Breast epithelium (tissue), 4 donors: Measurements from ENCODE around the gene PUM1. TPM values are rescaled to one million over a fixed set of nuclear protein-coding genes. Genes with fewer than 3 reads are reported as not detected.
A peak's percentile ranks its signal among the peaks of the same experiment; 100 is the strongest.

Source experiments
- DNase-seq, 2 donors: peaks; one replicate each; pipeline ENCODE4 v3.0.0-alpha.2; 2019; ENCODE audit warnings: low spot score in 2 of 2
- H3K27ac ChIP-seq, 2 donors: fragments of 200-600 bp; sonication (generic) in 1 of 2; one replicate each; pipeline ENCODE4 v1.5.1; 2016 to 2019; ENCODE audit warnings: mild to moderate bottlenecking in 1 of 2
- H3K27me3 ChIP-seq, 2 donors: fragments of 200-600 bp; sonication (generic) in 1 of 2; one replicate each; pipeline versions ENCODE4 v1.5.1 to v1.6.0; 2017 to 2019; ENCODE audit warnings: control low read depth in 1 of 2, mild to moderate bottlenecking in 1 of 2
- H3K36me3 ChIP-seq: fragments of 200-600 bp; one replicate; pipeline ENCODE4 v1.5.1; 2019
- H3K4me1 ChIP-seq, 2 donors: fragments of 200-600 bp; sonication (generic); one replicate each; pipeline ENCODE4 v1.5.1; 2016 to 2019; ENCODE audit warnings: control low read depth in 1 of 2
- H3K4me3 ChIP-seq, 3 donors: fragments of 200-600 bp; sonication (generic); 1 replicate in 2 of 3; 2 replicates in 1 of 3; pipeline ENCODE4 v1.5.1; 2016 to 2019; ENCODE audit warnings: mild to moderate bottlenecking in 3 of 3, moderate library complexity in 2 of 3
- H3K9me3 ChIP-seq, 2 donors: fragments of 200-600 bp; sonication (generic) in 1 of 2; one replicate each; pipeline ENCODE4 v1.5.1; 2016 to 2019; ENCODE audit warnings: control low read depth in 1 of 2
- CTCF ChIP-seq, 3 donors: fragments of 450-650 bp; IDR thresholded peaks; one replicate each; pipeline ENCODE4 v1.5.1; 2016 to 2017; ENCODE audit warnings: antibody characterized with exemption in 3 of 3, mild to moderate bottlenecking in 3 of 3, moderate library complexity in 3 of 3
- POLR2A ChIP-seq: fragments of 450-650 bp; IDR thresholded peaks from one replicate; pipeline ENCODE4 v1.6.1; 2016; ENCODE audit warnings: antibody characterized with exemption, mild to moderate bottlenecking, moderate library complexity
- POLR2AphosphoS5 ChIP-seq, 3 donors: sonication (generic); formaldehyde crosslinking; IDR thresholded peaks; one replicate each; pipeline ENCODE4 v1.6.1; 2017; ENCODE audit warnings: antibody characterized with exemption in 3 of 3
- intact Hi-C: fragments of 100-400 bp; cut with DNase I; formaldehyde crosslinking; loops from one replicate; pipeline ENCODE4 v1.15.1; 2023; ENCODE audit warnings: low total_unique reads
- total RNA-seq, 3 donors: library from RNA; depleted of rRNA; stranded (reverse); fragments of >200 nt; gene quantifications; one replicate each; pipeline ENCODE4 v1.1.0, GENCODE V29; 2016

The PUM1 gene
- total RNA-seq, 3 donors from 2014 or later: 93.8 to 149 (median 116) TPM

- intact Hi-C loops: no loop called here
- TF ChIP-seq POLR2A: no peak
- TF ChIP-seq POLR2AphosphoS5 (IDR thresholded peaks at IDR 0.05): no peak
- no peak for TF ChIP-seq CTCF (IDR thresholded peaks at IDR 0.05)
- Histone ChIP-seq H3K4me3 (no peak overlapping the region), H3K9me3 (no peaks in the 10 kb centered on the region), H3K27me3 (no peaks in the 10 kb centered on the region), H3K4me1 (peaks cover 0 to 3% of the 10 kb centered on the region in 2 donors), H3K27ac (no peak overlapping the region), H3K36me3 (no peaks in the 10 kb centered on the region)
- DNase-seq: no peak
Measured at GRCh38 chr1:31036749-31037500, 28.6 kb downstream of the PUM1 start.

DNA sequence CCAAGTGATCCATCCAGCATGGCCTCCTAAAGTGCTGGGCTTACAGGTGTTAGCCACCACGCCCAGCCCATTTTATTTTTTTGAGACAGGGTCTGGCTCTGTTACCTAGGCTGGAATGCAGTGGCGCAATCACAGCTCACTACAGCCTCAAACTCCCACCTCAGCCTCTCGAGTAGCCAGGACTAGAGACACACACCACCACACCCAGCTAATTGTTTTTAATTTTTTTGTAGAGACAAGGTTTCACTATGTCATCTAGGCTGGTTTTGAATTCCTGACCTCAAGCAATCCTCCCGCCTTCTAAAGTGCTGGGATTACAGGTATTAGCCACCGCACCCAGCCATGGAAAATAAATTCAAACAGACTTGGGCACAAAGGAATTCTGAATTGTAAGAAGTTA lies 31.9 kb downstream of the PUM1 start:
- Histone ChIP-seq H3K4me3 (no peak overlapping the region), H3K36me3 (no peaks in the 10 kb centered on the region), H3K27me3 (no peaks in the 10 kb centered on the region), H3K4me1 (peaks cover 0 to 4% of the 10 kb centered on the region in 2 donors), H3K9me3 (no peaks in the 10 kb centered on the region), H3K27ac (no peak overlapping the region)
- intact Hi-C loops: no loop called here
- DNase-seq: no peak
- TF ChIP-seq POLR2A (no peak), CTCF (IDR thresholded peaks at IDR 0.05) (no peak), POLR2AphosphoS5 (IDR thresholded peaks at IDR 0.05) (no peak)

- intact Hi-C loops: no loop called here
- Histone ChIP-seq H3K4me1 (peaks cover 4 to 8% of the 10 kb centered on the region in 2 donors), H3K27me3 (no peaks in the 10 kb centered on the region), H3K36me3 (no peaks in the 10 kb centered on the region), H3K4me3 (no peak overlapping the region), H3K9me3 (no peaks in the 10 kb centered on the region), H3K27ac (no peak overlapping the region)
- no peak for DNase-seq
- TF ChIP-seq POLR2A (no peak), CTCF (IDR thresholded peaks at IDR 0.05) (no peak), POLR2AphosphoS5 (IDR thresholded peaks at IDR 0.05) (no peak)
Measured at GRCh38 chr1:31032266-31032665, 33.3 kb downstream of the PUM1 start.

GRCh38 chr1:31031330-31032143 lies 34.0 kb downstream of the PUM1 start:
- Histone ChIP-seq H3K4me1 (peaks cover 4 to 8% of the 10 kb centered on the region in 2 donors), H3K36me3 (no peaks in the 10 kb centered on the region), H3K27ac (no peak overlapping the region), H3K27me3 (no peaks in the 10 kb centered on the region), H3K4me3 (no peak overlapping the region), H3K9me3 (no peaks in the 10 kb centered on the region)
- DNase-seq: no peak
- TF ChIP-seq CTCF (IDR thresholded peaks at IDR 0.05) (no peak), POLR2AphosphoS5 (IDR thresholded peaks at IDR 0.05) (no peak), POLR2A (no peak)
- intact Hi-C loops: no loop called here

DNA sequence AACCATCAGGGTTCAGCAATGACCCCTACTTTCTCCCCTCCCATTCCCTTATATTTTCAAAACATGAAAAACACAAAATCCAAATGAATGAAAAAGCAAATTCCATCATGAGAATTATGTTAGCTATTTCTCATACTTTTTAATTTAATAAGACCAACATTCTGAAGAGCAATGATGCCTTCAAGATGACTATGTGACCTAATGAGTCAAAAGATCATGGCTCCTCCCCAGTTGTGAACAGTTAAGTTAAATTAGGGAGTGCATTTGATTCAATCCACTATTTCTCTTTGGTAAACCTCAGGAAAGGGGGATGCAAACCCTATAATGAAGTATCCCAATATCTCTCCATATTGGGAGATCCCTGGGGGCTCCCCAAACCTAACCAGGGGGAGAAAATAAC lies 36.5 kb downstream of the PUM1 start:
- H3K27ac ChIP-seq: peak overlapping the region; percentile 42 to 51
- no peaks in the 10 kb centered on the region for H3K27me3 ChIP-seq
- intact Hi-C loops: no loop called here
- H3K9me3 ChIP-seq: no peaks in the 10 kb centered on the region
- H3K36me3 ChIP-seq: no peaks in the 10 kb centered on the region
- peaks cover 4 to 16% of the 10 kb centered on the region in 2 donors for H3K4me1 ChIP-seq
- TF ChIP-seq CTCF (IDR thresholded peaks at IDR 0.05) (no peak), POLR2A (no peak), POLR2AphosphoS5 (IDR thresholded peaks at IDR 0.05) (no peak)
- DNase-seq: no peak
- H3K4me3 ChIP-seq: no peak overlapping the region
